ENCODE results near the gene TPSD1.

GRCh38 chr16:1287982-1288670, 32.3 kb downstream of the TPSD1 start:
- no peak for TF ChIP-seq EZH2 (IDR thresholded peaks at IDR 0.05; ENCODE audit: insufficient read depth, low read length)
- TF ChIP-seq CTCF (IDR thresholded peaks at IDR 0.05; ENCODE audit: insufficient read depth, low read depth, low read length), result no peak

Measured in astrocyte (in vitro differentiated cells and primary cell).